ENCODE results near the gene S1PR3.

- no peak for TF ChIP-seq CTCF (IDR thresholded peaks at IDR 0.05)
- no peak for TF ChIP-seq EP300 (IDR thresholded peaks at IDR 0.05; ENCODE audit: low read depth)
- TF ChIP-seq POLR2A (IDR thresholded peaks at IDR 0.05): no peak
Measured at GRCh38 chr9:88975966-88976889, 15.0 kb upstream of the S1PR3 start.
